A549 (cell line): ENCODE data around the gene TACSTD2. TPM values are rescaled to one million over a fixed set of nuclear protein-coding genes. Genes with fewer than 3 reads are reported as not detected.

ENCODE experiments used
- ATAC-seq, 2 experiments: fragments of 200-7000 bp in 1 of 2; fragments of >200 bp in 1 of 2; cut with Nextera tagmentation in 1 of 2; cut with Tn5 transposase in 1 of 2; 3 replicates each; pipeline versions ENCODE4 v1.8.0 to v1.9.1; 2018 to 2020; ENCODE audit warnings: mild to moderate bottlenecking in 1 of 2, moderate library complexity in 1 of 2
- CTCF ChIA-PET: fragments of 300-600 bp; sonication (Branson Sonifier 250); formaldehyde crosslinking; extraction: SDS; loops from one replicate; lab custom pipeline; 2021; ENCODE audit warnings: antibody characterized with exemption, inconsistent platforms; lab: Yijun Ruan, JAX
- POLR2A ChIA-PET: fragments of 350-600 bp; formaldehyde crosslinking; extraction: SDS; loops from one replicate; lab custom pipeline; 2021; ENCODE audit warnings: antibody characterized with exemption, inconsistent platforms; lab: Yijun Ruan, JAX
- DNase-seq, 2 experiments: peaks; one replicate each; pipeline versions ENCODE4 v3.0.0 to v3.0.0-alpha.2; 2011 to 2016; ENCODE audit warnings: low read depth in 1 of 2, low spot score in 1 of 2
- FAIRE-seq: peaks from 2 replicates; lab custom pipeline; 2011; peaks lifted over from hg19 to GRCh38; lab: Jason Lieb, UNC
- H3K27ac ChIP-seq, 2 experiments: fragments of >200 bp; sonication (Bioruptor Twin); formaldehyde crosslinking; 3 replicates each; pipeline ENCODE4 v1.5.1; 2016 to 2017
- H3K4me1 ChIP-seq: fragments of >200 bp; sonication (Bioruptor Twin); formaldehyde crosslinking; 3 replicates; pipeline ENCODE4 v1.6.1; 2016
- H3K4me2 ChIP-seq: fragments of >200 bp; sonication (Bioruptor Twin); formaldehyde crosslinking; 3 replicates; pipeline ENCODE4 v1.6.1; 2016
- H3K4me3 ChIP-seq: fragments of >200 bp; sonication (Bioruptor Twin); formaldehyde crosslinking; 3 replicates; pipeline ENCODE4 v1.5.1; 2016
- H3K9me3 ChIP-seq: fragments of >200 bp; sonication (Bioruptor Twin); formaldehyde crosslinking; 3 replicates; pipeline ENCODE4 v1.6.1; 2016
- ATOH8 ChIP-seq: fragments of 250-450 bp; sonication (Bioruptor Pico); IDR thresholded peaks from 2 replicates; pipeline ENCODE4 v1.5.0; 2020; ENCODE audit warnings: low read depth, mild to moderate bottlenecking, moderate library complexity
- BCL3 ChIP-seq: fragments of >200 bp; sonication (Bioruptor Twin); formaldehyde crosslinking; IDR thresholded peaks from 3 replicates; pipeline ENCODE4 v1.6.1; 2016
- BHLHE40 ChIP-seq: IDR thresholded peaks from 2 replicates; pipeline ENCODE4 v1.6.1; 2012; ENCODE audit warnings: low read depth, low read length, inconsistent platforms
- CEBPB ChIP-seq, 2 experiments: fragments of >200 bp in 1 of 2; sonication (Bioruptor Twin) in 1 of 2; formaldehyde crosslinking in 1 of 2; IDR thresholded peaks; 2 replicates each; pipeline ENCODE4 v1.6.1; 2012 to 2016
- CHD4 ChIP-seq: fragments of 200-600 bp; sonication (generic); IDR thresholded peaks from 2 replicates; pipeline ENCODE4 v1.6.1; 2016; ENCODE audit warnings: antibody characterized with exemption, mild to moderate bottlenecking, borderline replicate concordance
- CTCF ChIP-seq: fragments of >200 bp; sonication (Bioruptor Twin); formaldehyde crosslinking; IDR thresholded peaks from 3 replicates; pipeline ENCODE4 v1.5.1; 2016
- FOSB ChIP-seq: fragments of 250-450 bp; sonication (Bioruptor Pico); IDR thresholded peaks from 2 replicates; pipeline ENCODE4 v1.5.0; 2020; ENCODE audit warnings: mild to moderate bottlenecking, moderate library complexity
- FOXS1 ChIP-seq: fragments of 250-450 bp; sonication (Bioruptor Pico); IDR thresholded peaks from 2 replicates; pipeline ENCODE4 v1.5.0; 2020; ENCODE audit warnings: mild to moderate bottlenecking, moderate library complexity
- HMGXB4 ChIP-seq: fragments of 250-450 bp; sonication (Bioruptor Pico); IDR thresholded peaks from 2 replicates; pipeline ENCODE4 v1.5.0; 2021; ENCODE audit warnings: mild to moderate bottlenecking, moderate library complexity, borderline replicate concordance
- HOXB13 ChIP-seq: fragments of 250-450 bp; sonication (Bioruptor Pico); IDR thresholded peaks from 2 replicates; pipeline ENCODE4 v1.5.0; 2020; ENCODE audit warnings: low read depth, mild to moderate bottlenecking, moderate library complexity
- JUNB ChIP-seq: fragments of >200 bp; sonication (Bioruptor Twin); formaldehyde crosslinking; IDR thresholded peaks from 2 replicates; pipeline ENCODE4 v1.6.1; 2016
- KDM1A ChIP-seq: fragments of 200-600 bp; sonication (generic); IDR thresholded peaks from 2 replicates; pipeline ENCODE4 v1.6.1; 2016; ENCODE audit warnings: low read depth, mild to moderate bottlenecking
- KDM5A ChIP-seq: fragments of 200-600 bp; sonication (generic); IDR thresholded peaks from 2 replicates; pipeline ENCODE4 v1.6.1; 2016; ENCODE audit warnings: antibody characterized with exemption, mild to moderate bottlenecking
- NPAS2 ChIP-seq: fragments of 250-450 bp; sonication (Bioruptor Pico); IDR thresholded peaks from 2 replicates; pipeline ENCODE4 v1.8.0; 2022; ENCODE audit warnings: mild to moderate bottlenecking, moderate library complexity, borderline replicate concordance
- RAD21 ChIP-seq, 2 experiments: fragments of >200 bp in 1 of 2; sonication (Bioruptor Twin) in 1 of 2; formaldehyde crosslinking in 1 of 2; IDR thresholded peaks in 1 of 2; conservative IDR thresholded peaks in 1 of 2; 2 replicates in 1 of 2; 3 replicates in 1 of 2; pipeline ENCODE4 v1.6.1; 2012 to 2018; ENCODE audit warnings: inconsistent platforms in 1 of 2
- RCOR1 ChIP-seq: fragments of 150-350 bp; IDR thresholded peaks from 2 replicates; pipeline ENCODE4 v1.6.1; 2014; ENCODE audit warnings: antibody characterized with exemption, low read length, low read depth
- RFX5 ChIP-seq: fragments of 450-650 bp; IDR thresholded peaks from 2 replicates; pipeline ENCODE4 v1.7.1; 2014; ENCODE audit warnings: antibody characterized with exemption, mild to moderate bottlenecking, moderate library complexity
- RNF2 ChIP-seq: fragments of 200-600 bp; sonication (generic); IDR thresholded peaks from 2 replicates; pipeline ENCODE4 v1.6.1; 2016; ENCODE audit warnings: low read depth, mild to moderate bottlenecking, antibody characterized with exemption, moderate library complexity, borderline replicate concordance
- SMC3 ChIP-seq: fragments of >200 bp; sonication (Bioruptor Twin); formaldehyde crosslinking; IDR thresholded peaks from 3 replicates; pipeline ENCODE4 v1.6.1; 2018; ENCODE audit warnings: inconsistent platforms
- TP53 ChIP-seq: fragments of 250-450 bp; sonication (Bioruptor Pico); IDR thresholded peaks from 2 replicates; pipeline ENCODE4 v1.5.0; 2021; ENCODE audit warnings: mild to moderate bottlenecking, moderate library complexity
- ZC3H11A ChIP-seq: fragments of 450-650 bp; IDR thresholded peaks from 2 replicates; pipeline ENCODE4 v1.6.1; 2014; ENCODE audit warnings: antibody characterized with exemption, mild to moderate bottlenecking
- WGBS: methylation state at CpG from one replicate; pipeline ENCODE4 v1.1.6; 2017; ENCODE audit errors: missing lambda C conversion rate; 5-methylcytosine and 5-hydroxymethylcytosine counted together
- polyA plus RNA-seq, 4 experiments: library from polyadenylated mRNA; depleted of rRNA in 3 of 4; stranded (reverse); fragments of >200 nt; fragmentation: RNase III in 1 of 4; extraction: RNeasy Plus Mini Kit Qiagen cat#74134 plus additional on column Dnase treatment in 1 of 4; gene quantifications; 2 replicates in 3 of 4; 3 replicates in 1 of 4; pipeline ENCODE4 v1.2.3, GENCODE V29; 2011 to 2017

TACSTD2 gene
- polyA plus RNA-seq, 2 of the 4 experiments (the other 2 are of a cell fraction) = not detected

GRCh38 chr1:58620926-58621325 lies 43.9 kb upstream of the TACSTD2 start:
- DNase-seq (peak in 1 of 2 experiments; percentile 1), ATAC-seq (no peak), FAIRE-seq (no peak)
- H3K27ac ChIP-seq = no peak overlapping the region
- H3K4me3 ChIP-seq = no peak overlapping the region
- ChIA-PET POLR2A (no interaction called here), CTCF (no interaction called here)
- no peaks in the 10 kb centered on the region for H3K4me1 ChIP-seq
- TF ChIP-seq BHLHE40 = no peak
- TF ChIP-seq CHD4 = no peak
- no peak for TF ChIP-seq HOXB13
- no peak for TF ChIP-seq CEBPB (IDR thresholded peaks at IDR 0.05)
- no peak for TF ChIP-seq FOSB (CRISPR knock-in tag)
- TF ChIP-seq BCL3 = no peak
- no peak for TF ChIP-seq CTCF
- TF ChIP-seq ATOH8 (CRISPR knock-in tag) = no peak
- no peak overlapping the region for H3K4me2 ChIP-seq
- 56% methylated on average over 5 of the region's 5 CpGs for WGBS
- H3K9me3 ChIP-seq = no peaks in the 10 kb centered on the region

- no peak for ATAC-seq
- POLR2A ChIA-PET = no interaction called here
- H3K27ac ChIP-seq = no peak overlapping the region
Measured at GRCh38 chr1:58620259-58620658, 43.2 kb upstream of the TACSTD2 start.

GRCh38 chr1:58619286-58620054 lies 42.4 kb upstream of the TACSTD2 start:
- 86% methylated on average over 4 of the region's 5 CpGs for WGBS
- no peak for FAIRE-seq
- POLR2A ChIA-PET = no interaction called here
- TF ChIP-seq NPAS2 (CRISPR knock-in tag) = no peak
- no peak for TF ChIP-seq RAD21 (conservative IDR thresholded peaks at IDR 0.05 in 1 of 2, IDR thresholded peaks at IDR 0.05 in 1 of 2)
- TF ChIP-seq KDM5A = no peak
- no peak for TF ChIP-seq RFX5
- no peak for TF ChIP-seq CTCF
- no peak for TF ChIP-seq RCOR1
- no peak for TF ChIP-seq JUNB
- no peak for TF ChIP-seq KDM1A
- no peak for TF ChIP-seq HMGXB4 (CRISPR knock-in tag)
- no peak for TF ChIP-seq ZC3H11A

More at GRCh38 chr1:58620259-58620658, 43.2 kb upstream of the TACSTD2 start:
- DNase-seq = no peak
- no peak overlapping the region for H3K4me3 ChIP-seq
- TF ChIP-seq FOXS1 (CRISPR knock-in tag) = no peak
- no peak for TF ChIP-seq TP53 (CRISPR knock-in tag)
- no peak for TF ChIP-seq RNF2
- no peak for TF ChIP-seq SMC3
- no peak for TF ChIP-seq KDM1A
- TF ChIP-seq HMGXB4 (CRISPR knock-in tag) = no peak
- TF ChIP-seq, all 56 proteins: peak for 0
- FAIRE-seq = no peak
- Histone ChIP-seq H3K9me3 (no peaks in the 10 kb centered on the region), H3K4me2 (no peak overlapping the region), H3K4me1 (no peaks in the 10 kb centered on the region)
- CTCF ChIA-PET = interaction anchor here (1.6 kb wide), 1 partner anchor 32 kb away, joined by 3 read pairs; no protein-coding TSS in a partner anchor
- WGBS = 65% methylated on average over 7 of the region's 7 CpGs

More at GRCh38 chr1:58619286-58620054, 42.4 kb upstream of the TACSTD2 start:
- Histone ChIP-seq H3K9me3 (no peaks in the 10 kb centered on the region), H3K4me3 (no peak overlapping the region), H3K27ac (no peak overlapping the region), H3K4me2 (no peak overlapping the region), H3K4me1 (no peaks in the 10 kb centered on the region)
- CTCF ChIA-PET = interaction anchor here (1.6 kb wide), 1 partner anchor 33 kb away, joined by 3 read pairs; no protein-coding TSS in a partner anchor
- ATAC-seq (no peak), DNase-seq (no peak)
